Measurements from ENCODE around the gene PTX3.

GRCh38 chr3:157418104-157418503, 18.5 kb upstream of the PTX3 start:
- TF ChIP-seq, protein P1, sequence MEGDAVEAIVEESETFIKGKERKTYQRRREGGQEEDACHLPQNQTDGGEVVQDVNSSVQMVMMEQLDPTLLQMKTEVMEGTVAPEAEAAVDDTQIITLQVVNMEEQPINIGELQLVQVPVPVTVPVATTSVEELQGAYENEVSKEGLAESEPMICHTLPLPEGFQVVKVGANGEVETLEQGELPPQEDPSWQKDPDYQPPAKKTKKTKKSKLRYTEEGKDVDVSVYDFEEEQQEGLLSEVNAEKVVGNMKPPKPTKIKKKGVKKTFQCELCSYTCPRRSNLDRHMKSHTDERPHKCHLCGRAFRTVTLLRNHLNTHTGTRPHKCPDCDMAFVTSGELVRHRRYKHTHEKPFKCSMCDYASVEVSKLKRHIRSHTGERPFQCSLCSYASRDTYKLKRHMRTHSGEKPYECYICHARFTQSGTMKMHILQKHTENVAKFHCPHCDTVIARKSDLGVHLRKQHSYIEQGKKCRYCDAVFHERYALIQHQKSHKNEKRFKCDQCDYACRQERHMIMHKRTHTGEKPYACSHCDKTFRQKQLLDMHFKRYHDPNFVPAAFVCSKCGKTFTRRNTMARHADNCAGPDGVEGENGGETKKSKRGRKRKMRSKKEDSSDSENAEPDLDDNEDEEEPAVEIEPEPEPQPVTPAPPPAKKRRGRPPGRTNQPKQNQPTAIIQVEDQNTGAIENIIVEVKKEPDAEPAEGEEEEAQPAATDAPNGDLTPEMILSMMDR (IDR thresholded peaks at IDR 0.05) = no peak
- TF ChIP-seq POLR2A (IDR thresholded peaks at IDR 0.05; ENCODE audit: low read depth) (no peak), POLR2AphosphoS5 (IDR thresholded peaks at IDR 0.05) (no peak)

All from esophagus muscularis mucosa (tissue), 3 donors.